Fibroblast of mammary gland (primary cell): ENCODE results near the gene PPRC1.

Source experiments
- DNase-seq: peaks from one replicate; pipeline ENCODE4 v3.0.0-alpha.2; 2010; ENCODE audit warnings: low read depth
- H3K4me3 ChIP-seq: 2 replicates; pipeline ENCODE4 v1.5.1; 2011; ENCODE audit warnings: low read depth, mild to moderate bottlenecking, low read length, moderate library complexity; ENCODE audit not compliant: control insufficient read depth
- CTCF ChIP-seq: conservative IDR thresholded peaks from 2 replicates; pipeline ENCODE4 v1.5.1; 2011; ENCODE audit warnings: low read depth, low read length, inconsistent platforms; ENCODE audit not compliant: control insufficient read depth, insufficient read depth

The PPRC1 gene

GRCh38 chr10:102153093-102153620 lies 20.3 kb downstream of the PPRC1 start:
- H3K4me3 ChIP-seq, result peak overlapping the region; percentile 99
- TF ChIP-seq CTCF, result no peak
- no peak for DNase-seq

- no peak for TF ChIP-seq CTCF
- DNase-seq, result no peak
- H3K4me3 ChIP-seq, result no peak overlapping the region
These were observed 21.8 kb downstream of the PPRC1 start for GRCh38 chr10:102154466-102155116.

GRCh38 chr10:102157224-102157623 lies 24.4 kb downstream of the PPRC1 start:
- H3K4me3 ChIP-seq, result no peak overlapping the region
- TF ChIP-seq CTCF, result no peak
- no peak for DNase-seq

GRCh38 chr10:102159051-102159597 lies 26.3 kb downstream of the PPRC1 start:
- no peak overlapping the region for H3K4me3 ChIP-seq
- no peak for TF ChIP-seq CTCF
- peak; percentile 57 for DNase-seq

- H3K4me3 ChIP-seq, result no peak overlapping the region
- peak; percentile 24 for DNase-seq
- no peak for TF ChIP-seq CTCF
These were observed 27.0 kb downstream of the PPRC1 start for GRCh38 chr10:102159831-102160230.

GRCh38 chr10:102163342-102163989 lies 30.6 kb downstream of the PPRC1 start:
- no peak for DNase-seq
- no peak for TF ChIP-seq CTCF

More at GRCh38 chr10:102163342-102163989, 30.6 kb downstream of the PPRC1 start:
- H3K4me3 ChIP-seq, result no peak overlapping the region
